Testis (tissue), 3 donors: ENCODE results near the gene SUPT3H. TPM values are rescaled to one million over a fixed set of nuclear protein-coding genes. Genes with fewer than 3 reads are reported as not detected.

Experiments used
- DNase-seq: peaks from one replicate; pipeline ENCODE4 v3.0.0-alpha.2; 2019
- H3K27ac ChIP-seq, 2 donors: fragments of 200-600 bp; sonication (generic); one replicate each; pipeline ENCODE4 v1.5.1; 2019
- H3K27me3 ChIP-seq: fragments of 200-600 bp; sonication (generic); one replicate; pipeline ENCODE4 v1.5.1; 2019
- H3K36me3 ChIP-seq: fragments of 200-600 bp; sonication (generic); one replicate; pipeline ENCODE4 v1.5.1; 2017; ENCODE audit warnings: low read depth; ENCODE audit errors: missing control alignments
- H3K4me1 ChIP-seq: fragments of 200-600 bp; sonication (generic); one replicate; pipeline ENCODE4 v1.5.1; 2019
- H3K4me3 ChIP-seq, 2 donors: fragments of 200-600 bp; sonication (generic); one replicate each; pipeline ENCODE4 v1.5.1; 2017 to 2019
- H3K9me3 ChIP-seq: fragments of 200-600 bp; sonication (generic); one replicate; pipeline ENCODE4 v1.5.1; 2017
- POLR2A ChIP-seq: fragments of 450-650 bp; IDR thresholded peaks from one replicate; pipeline ENCODE4 v1.6.1; 2017; ENCODE audit warnings: antibody characterized with exemption, mild to moderate bottlenecking, moderate library complexity
- WGBS, 2 donors: methylation state at CpG; one replicate each; pipeline ENCODE4 v1.1.5; 2018; 5-methylcytosine and 5-hydroxymethylcytosine counted together
- intact Hi-C: fragments of 100-400 bp; cut with DNase I; formaldehyde crosslinking; loops from one replicate; pipeline ENCODE4 v1.15.1; 2023; ENCODE audit warnings: low total_unique reads
- polyA plus RNA-seq: library from polyadenylated mRNA; stranded (reverse); fragments of 350-450 nt; fragmentation: Illumina TruSeq; extraction: RNeasy Lipid Tissue Mini Kit (QIAGEN cat#74804); gene quantifications from one replicate; pipeline ENCODE4 v1.2.3, GENCODE V29; 2014; ENCODE audit warnings: low read depth, low replicate concordance; ENCODE audit not compliant: insufficient read depth
- total RNA-seq, 2 donors: library from RNA; depleted of rRNA; stranded (reverse); fragments of >200 nt; gene quantifications; one replicate each; pipeline ENCODE4 v1.2.3, GENCODE V29; 2016
- TF ChIP-seq, protein P1 (sequence below), 3 experiments: fragments of 450-650 bp in 2 of 3; fragments of 200-600 bp in 1 of 3; sonication (generic) in 1 of 3; IDR thresholded peaks; one replicate each; pipeline ENCODE4 v1.5.1; 2016 to 2019; ENCODE audit warnings: antibody characterized with exemption in 3 of 3, mild to moderate bottlenecking in 2 of 3, moderate library complexity in 1 of 3

SUPT3H gene
- total and polyA plus RNA-seq, 3 donors from 2014 or later, result 29.4 to 35.9 (median 30.8) TPM

DNA sequence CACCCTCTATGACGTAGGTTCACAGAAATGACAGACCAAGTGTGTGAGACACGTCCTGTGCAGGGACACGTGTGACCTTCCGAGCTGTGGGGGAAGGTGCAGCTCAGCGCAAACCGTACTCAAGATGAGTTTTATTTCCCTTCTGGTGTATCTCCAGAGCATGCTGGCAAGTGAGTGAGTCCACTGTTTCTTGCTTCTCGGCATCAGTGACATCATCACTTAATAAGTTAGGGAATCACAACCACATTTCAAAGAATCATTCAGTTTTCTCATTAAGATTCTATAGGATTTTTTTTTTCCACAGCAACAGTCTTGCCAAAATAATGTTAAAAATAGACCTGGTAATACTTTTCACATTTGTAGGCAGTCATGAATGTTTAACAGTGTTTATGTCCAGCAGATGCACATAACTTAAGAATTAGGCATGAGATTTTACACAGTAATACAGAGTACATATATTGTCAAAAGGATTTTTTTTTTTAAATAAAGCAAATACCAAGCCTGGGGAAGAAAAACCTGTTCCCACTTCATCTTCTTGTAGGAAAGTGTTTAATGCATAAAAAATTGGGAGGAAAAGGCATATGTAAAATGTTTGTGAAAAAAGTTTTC is 572.4 kb downstream of the SUPT3H start:
- 86 to 87% methylated on average over 7 of the region's 7 CpGs for WGBS, 2 donors
- no peak overlapping the region for H3K4me3 ChIP-seq
- peaks cover 10% of the 10 kb centered on the region for H3K4me1 ChIP-seq
- TF ChIP-seq, protein P1, sequence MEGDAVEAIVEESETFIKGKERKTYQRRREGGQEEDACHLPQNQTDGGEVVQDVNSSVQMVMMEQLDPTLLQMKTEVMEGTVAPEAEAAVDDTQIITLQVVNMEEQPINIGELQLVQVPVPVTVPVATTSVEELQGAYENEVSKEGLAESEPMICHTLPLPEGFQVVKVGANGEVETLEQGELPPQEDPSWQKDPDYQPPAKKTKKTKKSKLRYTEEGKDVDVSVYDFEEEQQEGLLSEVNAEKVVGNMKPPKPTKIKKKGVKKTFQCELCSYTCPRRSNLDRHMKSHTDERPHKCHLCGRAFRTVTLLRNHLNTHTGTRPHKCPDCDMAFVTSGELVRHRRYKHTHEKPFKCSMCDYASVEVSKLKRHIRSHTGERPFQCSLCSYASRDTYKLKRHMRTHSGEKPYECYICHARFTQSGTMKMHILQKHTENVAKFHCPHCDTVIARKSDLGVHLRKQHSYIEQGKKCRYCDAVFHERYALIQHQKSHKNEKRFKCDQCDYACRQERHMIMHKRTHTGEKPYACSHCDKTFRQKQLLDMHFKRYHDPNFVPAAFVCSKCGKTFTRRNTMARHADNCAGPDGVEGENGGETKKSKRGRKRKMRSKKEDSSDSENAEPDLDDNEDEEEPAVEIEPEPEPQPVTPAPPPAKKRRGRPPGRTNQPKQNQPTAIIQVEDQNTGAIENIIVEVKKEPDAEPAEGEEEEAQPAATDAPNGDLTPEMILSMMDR (IDR thresholded peaks at IDR 0.05), result no peak
- TF ChIP-seq POLR2A, result no peak
- H3K27me3 ChIP-seq, result no peaks in the 10 kb centered on the region
- no peak overlapping the region for H3K27ac ChIP-seq
- no peak for DNase-seq
- H3K36me3 ChIP-seq, result no peaks in the 10 kb centered on the region
- intact Hi-C loops, result no loop called here
- no peaks in the 10 kb centered on the region for H3K9me3 ChIP-seq

DNA sequence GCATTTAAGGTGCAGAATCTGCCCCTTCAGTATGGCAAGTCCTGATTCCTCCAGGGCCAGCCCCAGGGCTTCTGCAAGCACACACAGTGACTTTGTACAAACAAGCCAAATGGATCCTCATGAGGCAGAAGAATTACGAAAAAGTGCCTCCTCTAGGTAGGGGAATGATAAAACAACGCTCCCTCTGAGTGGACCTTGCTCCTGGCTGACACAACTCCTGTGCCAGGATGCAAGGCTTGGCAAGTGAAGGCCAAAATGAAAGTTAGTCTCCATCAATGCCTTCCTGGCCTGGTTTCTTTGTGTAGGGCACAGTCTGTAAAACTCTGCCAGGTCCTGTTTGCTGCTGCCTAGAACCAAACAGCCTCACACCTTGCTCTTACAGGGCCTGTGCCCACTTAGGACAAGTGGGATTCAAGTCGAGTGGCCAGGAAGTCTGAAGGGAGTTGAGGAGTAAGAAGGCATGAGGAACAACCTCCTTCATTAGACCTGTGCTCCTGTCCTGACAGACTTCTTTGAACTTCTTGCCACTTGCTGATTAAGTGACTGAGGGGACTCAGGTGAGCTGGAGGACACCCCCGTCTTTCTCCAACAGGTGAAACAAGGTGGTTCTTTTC is 573.1 kb downstream of the SUPT3H start:
- Histone ChIP-seq H3K27me3 (no peaks in the 10 kb centered on the region), H3K9me3 (no peaks in the 10 kb centered on the region), H3K27ac (no peak overlapping the region), H3K4me3 (no peak overlapping the region), H3K4me1 (peaks cover 14% of the 10 kb centered on the region), H3K36me3 (no peaks in the 10 kb centered on the region)
- DNase-seq, result no peak
- TF ChIP-seq, protein P1 (IDR thresholded peaks at IDR 0.05), result no peak
- no peak for TF ChIP-seq POLR2A
- WGBS, 2 donors, result 87 to 93% methylated on average over 4 of the region's 4 CpGs
- intact Hi-C loops, result no loop called here

DNA sequence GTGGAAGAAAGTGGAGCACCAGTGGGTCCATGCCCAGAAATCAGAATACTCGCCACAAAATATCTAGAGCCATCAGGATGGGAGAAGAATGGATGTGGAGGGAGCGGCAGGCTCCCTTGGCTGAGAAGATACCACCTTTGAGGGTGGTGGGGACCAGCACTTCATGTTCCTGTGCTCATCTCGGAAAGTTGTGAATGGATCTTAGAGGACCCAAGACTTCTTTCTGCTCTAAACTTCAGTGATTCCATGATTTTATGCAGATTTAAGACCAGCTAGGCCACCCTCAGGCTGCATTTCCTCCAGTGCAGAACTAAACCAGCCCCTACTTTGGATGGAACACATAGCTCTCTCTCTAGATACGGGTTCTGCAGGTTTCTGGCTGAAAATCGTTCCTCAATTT is 573.7 kb downstream of the SUPT3H start:
- intact Hi-C loops, result no loop called here
- TF ChIP-seq POLR2A, result no peak
- TF ChIP-seq, protein P1 (IDR thresholded peaks at IDR 0.05), result no peak
- no peaks in the 10 kb centered on the region for H3K27me3 ChIP-seq
- H3K4me1 ChIP-seq, result peaks cover 14% of the 10 kb centered on the region
- H3K27ac ChIP-seq, result no peak overlapping the region
- H3K9me3 ChIP-seq, result no peaks in the 10 kb centered on the region
- 89 to 92% methylated on average over 4 to 5 of the region's 5 CpGs for WGBS, 2 donors
- no peak for DNase-seq
- H3K36me3 ChIP-seq, result no peaks in the 10 kb centered on the region
- H3K4me3 ChIP-seq, result no peak overlapping the region

DNA sequence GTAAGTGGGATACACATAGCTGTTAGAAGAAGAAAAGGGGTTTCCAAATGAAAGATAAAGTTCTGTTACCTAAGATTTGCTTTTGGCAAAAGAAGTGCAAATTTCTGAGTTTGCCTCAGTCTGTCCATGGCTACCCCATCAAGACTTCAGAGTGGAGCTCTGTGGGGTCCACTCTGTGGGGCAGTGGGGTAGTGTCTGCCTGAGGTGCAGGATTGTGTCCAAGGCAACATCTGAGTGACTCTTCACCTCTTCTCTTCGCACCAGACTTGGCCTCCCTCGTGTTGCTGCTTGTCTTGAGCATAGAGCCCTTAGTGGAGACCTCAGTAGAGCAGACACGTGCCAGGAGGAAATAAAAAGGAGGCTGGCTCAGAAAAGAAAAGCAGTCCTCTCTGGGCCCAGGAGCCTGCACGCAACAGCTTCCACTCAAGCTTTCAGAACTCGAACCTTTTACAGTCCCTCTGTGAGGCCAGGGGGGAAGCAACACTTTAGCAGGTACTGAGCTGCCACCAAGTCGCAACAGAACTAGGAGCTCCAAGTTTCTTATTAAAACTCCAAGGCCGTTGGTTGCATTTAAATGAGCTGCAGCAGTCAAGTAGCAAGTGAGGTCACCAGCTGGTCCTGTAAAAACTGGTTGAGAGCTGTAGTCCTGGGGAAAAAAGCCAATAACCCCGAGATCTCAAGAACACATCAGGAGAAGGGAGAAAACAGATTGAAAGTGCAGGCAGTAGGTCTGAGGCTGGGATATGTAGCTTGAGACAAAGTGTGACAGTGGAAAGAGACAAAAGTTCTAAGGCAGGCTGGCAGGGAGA is 576.7 kb downstream of the SUPT3H start:
- Histone ChIP-seq H3K4me3 (no peak overlapping the region), H3K36me3 (no peaks in the 10 kb centered on the region), H3K4me1 (peaks cover 14% of the 10 kb centered on the region), H3K27ac (no peak overlapping the region), H3K9me3 (no peaks in the 10 kb centered on the region), H3K27me3 (no peaks in the 10 kb centered on the region)
- TF ChIP-seq, protein P1 (IDR thresholded peaks at IDR 0.05), result no peak
- no peak for TF ChIP-seq POLR2A
- WGBS, 2 donors, result 45 to 61% methylated on average over 8 of the region's 8 CpGs
- intact Hi-C loops, result no loop called here
- DNase-seq, result no peak
